ENCODE data around the gene CHURC1.

The CHURC1 gene

GRCh38 chr14:64953661-64954060 lies 39.4 kb downstream of the CHURC1 start (continued):
- TF ChIP-seq ZNF692 (tag by site-specific recombination; IDR thresholded peaks at IDR 0.05) (no peak), ZNF223 (tag by site-specific recombination; IDR thresholded peaks at IDR 0.05) (no peak), SP3 (tag by site-specific recombination; IDR thresholded peaks at IDR 0.05) (no peak), ZNF621 (tag by site-specific recombination; IDR thresholded peaks at IDR 0.05) (no peak), ZNF488 (tag by site-specific recombination; IDR thresholded peaks at IDR 0.05) (no peak), TSHZ1 (tag by site-specific recombination; IDR thresholded peaks at IDR 0.05; ENCODE audit: borderline replicate concordance) (no peak), HIC1 (tag by site-specific recombination; IDR thresholded peaks at IDR 0.05) (no peak), ZNF677 (tag by site-specific recombination; IDR thresholded peaks at IDR 0.05) (no peak), SCRT2 (tag by site-specific recombination; IDR thresholded peaks at IDR 0.05) (no peak), ZNF132 (tag by site-specific recombination; IDR thresholded peaks at IDR 0.05; ENCODE audit: borderline replicate concordance) (no peak)

- H3K4me1 ChIP-seq (ENCODE audit: control insufficient read depth, insufficient read depth, low read length), result no peaks in the 10 kb centered on the region
- CTCF ChIA-PET, result interaction anchor here (1.2 kb wide), 1 partner anchor 30 kb away, joined by 5 read pairs; no protein-coding TSS in a partner anchor
- POLR2A ChIA-PET, result no interaction called here
- TF ChIP-seq ZXDB (tag by site-specific recombination; IDR thresholded peaks at IDR 0.05) (no peak), ZBTB44 (tag by site-specific recombination; IDR thresholded peaks at IDR 0.05) (no peak), GLIS1 (tag by site-specific recombination; IDR thresholded peaks at IDR 0.05) (no peak), ZNF133 (tag by site-specific recombination; IDR thresholded peaks at IDR 0.05) (no peak), ZNF214 (tag by site-specific recombination; IDR thresholded peaks at IDR 0.05; ENCODE audit: borderline replicate concordance) (no peak), ZNF513 (tag by site-specific recombination; IDR thresholded peaks at IDR 0.05) (no peak), ZNF701 (tag by site-specific recombination; IDR thresholded peaks at IDR 0.05) (no peak), ZNF561 (tag by site-specific recombination; IDR thresholded peaks at IDR 0.05; ENCODE audit: borderline replicate concordance) (no peak), ZFP37 (tag by site-specific recombination; IDR thresholded peaks at IDR 0.05) (no peak), ZBTB20 (tag by site-specific recombination; IDR thresholded peaks at IDR 0.05) (no peak), ZBTB1 (tag by site-specific recombination; IDR thresholded peaks at IDR 0.05) (no peak), ZNF391 (tag by site-specific recombination; IDR thresholded peaks at IDR 0.05; ENCODE audit: borderline replicate concordance, low read depth) (no peak)
- no peak overlapping the region for H3K4me3 ChIP-seq (ENCODE audit: low read depth, low read length)
- no peak overlapping the region for H3K27ac ChIP-seq (ENCODE audit: extremely low read depth, low read depth, low read length)
- H3K9me3 ChIP-seq (ENCODE audit: control insufficient read depth, insufficient read depth, low read depth, low read length), result no peaks in the 10 kb centered on the region
- H3K36me3 ChIP-seq (ENCODE audit: control insufficient read depth in 2 of 2, insufficient read depth in 1 of 2, low read length in 2 of 2), result peaks cover 0 to 26% of the 10 kb centered on the region in 2 experiments; a peak in 2 of 3 replicates
These were observed 40.4 kb downstream of the CHURC1 start for GRCh38 chr14:64954491-64955240.

Measured in HEK293 (cell line).